BE2C (cell line): Measurements from ENCODE around the gene ADAD2.

Source experiments
- DNase-seq: peaks from one replicate; pipeline ENCODE4 v3.0.0-alpha.2; 2020
- H3K27me3 ChIP-seq: fragments of 250-450 bp; sonication (Bioruptor Pico); 2 replicates; pipeline ENCODE4 v1.5.1; 2020; ENCODE audit warnings: mild to moderate bottlenecking
- H3K36me3 ChIP-seq: fragments of 250-450 bp; sonication (Bioruptor Pico); 2 replicates; pipeline ENCODE4 v1.5.1; 2020; ENCODE audit warnings: mild to moderate bottlenecking
- H3K4me1 ChIP-seq: fragments of 250-450 bp; sonication (Bioruptor Pico); 2 replicates; pipeline ENCODE4 v1.5.1; 2020
- H3K4me3 ChIP-seq: 2 replicates; pipeline ENCODE4 v1.5.1; 2011; ENCODE audit warnings: low read depth, low read length
- H3K9me3 ChIP-seq: fragments of 250-450 bp; sonication (Bioruptor Pico); 2 replicates; pipeline ENCODE4 v1.5.1; 2020
- TF ChIP-seq, protein P1 (sequence below): IDR thresholded peaks from 2 replicates; pipeline ENCODE4 v1.5.1; 2012; ENCODE audit warnings: mild to moderate bottlenecking, low read depth, low read length

Gene ADAD2

DNA sequence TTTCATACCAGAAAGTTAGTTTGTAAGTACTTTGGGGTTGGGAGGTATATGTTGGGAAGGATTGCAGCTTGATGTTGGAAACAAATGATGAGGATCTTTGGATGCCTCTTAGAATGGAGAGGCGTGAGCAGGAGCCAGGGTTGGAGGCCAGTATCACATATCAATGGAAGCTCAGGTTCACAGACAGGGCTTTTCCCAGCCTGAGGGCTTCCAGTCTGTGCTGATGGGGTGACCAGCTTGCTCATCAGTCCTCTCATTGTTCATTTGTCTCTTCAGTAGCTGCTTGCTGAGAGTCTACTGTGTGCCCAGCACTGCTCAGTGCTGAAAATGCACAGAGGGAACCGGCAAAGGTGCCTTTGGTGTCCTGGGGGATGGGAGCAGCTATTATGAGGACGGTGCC, 40.0 kb upstream of the ADAD2 start:
- no peak overlapping the region for H3K4me3 ChIP-seq
- peaks cover 24% of the 10 kb centered on the region for H3K27me3 ChIP-seq
- TF ChIP-seq, protein P1, sequence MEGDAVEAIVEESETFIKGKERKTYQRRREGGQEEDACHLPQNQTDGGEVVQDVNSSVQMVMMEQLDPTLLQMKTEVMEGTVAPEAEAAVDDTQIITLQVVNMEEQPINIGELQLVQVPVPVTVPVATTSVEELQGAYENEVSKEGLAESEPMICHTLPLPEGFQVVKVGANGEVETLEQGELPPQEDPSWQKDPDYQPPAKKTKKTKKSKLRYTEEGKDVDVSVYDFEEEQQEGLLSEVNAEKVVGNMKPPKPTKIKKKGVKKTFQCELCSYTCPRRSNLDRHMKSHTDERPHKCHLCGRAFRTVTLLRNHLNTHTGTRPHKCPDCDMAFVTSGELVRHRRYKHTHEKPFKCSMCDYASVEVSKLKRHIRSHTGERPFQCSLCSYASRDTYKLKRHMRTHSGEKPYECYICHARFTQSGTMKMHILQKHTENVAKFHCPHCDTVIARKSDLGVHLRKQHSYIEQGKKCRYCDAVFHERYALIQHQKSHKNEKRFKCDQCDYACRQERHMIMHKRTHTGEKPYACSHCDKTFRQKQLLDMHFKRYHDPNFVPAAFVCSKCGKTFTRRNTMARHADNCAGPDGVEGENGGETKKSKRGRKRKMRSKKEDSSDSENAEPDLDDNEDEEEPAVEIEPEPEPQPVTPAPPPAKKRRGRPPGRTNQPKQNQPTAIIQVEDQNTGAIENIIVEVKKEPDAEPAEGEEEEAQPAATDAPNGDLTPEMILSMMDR = no peak
- no peak for DNase-seq
- H3K9me3 ChIP-seq = no peaks in the 10 kb centered on the region
- H3K4me1 ChIP-seq = no peaks in the 10 kb centered on the region
- no peaks in the 10 kb centered on the region for H3K36me3 ChIP-seq

DNA sequence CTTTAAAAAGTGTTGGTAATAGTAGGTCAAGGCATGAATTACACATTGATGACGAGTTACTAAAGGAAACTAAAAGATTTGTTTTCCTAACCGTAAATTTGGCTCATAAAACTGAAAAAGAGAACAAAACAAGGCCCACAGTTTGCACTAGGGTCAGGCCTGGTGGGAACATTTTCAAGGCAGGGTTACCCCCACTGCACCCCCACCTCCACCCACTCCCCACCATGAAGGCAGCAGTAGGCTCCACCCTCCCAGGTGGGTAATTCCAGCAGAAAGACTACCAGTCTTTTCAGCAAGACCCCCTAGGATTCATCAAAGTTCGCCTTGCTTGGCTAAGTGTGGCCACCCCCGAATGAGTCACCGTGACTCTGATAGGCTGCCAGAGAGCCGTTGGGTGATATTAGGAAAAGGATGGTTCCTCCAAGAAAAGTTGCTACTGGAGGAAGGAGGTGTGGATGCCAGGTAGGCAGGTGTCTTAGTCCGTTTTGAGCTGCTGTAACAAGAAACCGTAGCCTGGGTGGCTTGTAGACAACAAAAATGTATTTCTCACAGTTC, 37.2 kb upstream of the ADAD2 start:
- DNase-seq = no peak
- peaks cover 32% of the 10 kb centered on the region for H3K27me3 ChIP-seq
- TF ChIP-seq, protein P1 = no peak
- H3K4me3 ChIP-seq = no peak overlapping the region
- H3K9me3 ChIP-seq = no peaks in the 10 kb centered on the region
- H3K4me1 ChIP-seq = no peaks in the 10 kb centered on the region
- no peaks in the 10 kb centered on the region for H3K36me3 ChIP-seq

DNA sequence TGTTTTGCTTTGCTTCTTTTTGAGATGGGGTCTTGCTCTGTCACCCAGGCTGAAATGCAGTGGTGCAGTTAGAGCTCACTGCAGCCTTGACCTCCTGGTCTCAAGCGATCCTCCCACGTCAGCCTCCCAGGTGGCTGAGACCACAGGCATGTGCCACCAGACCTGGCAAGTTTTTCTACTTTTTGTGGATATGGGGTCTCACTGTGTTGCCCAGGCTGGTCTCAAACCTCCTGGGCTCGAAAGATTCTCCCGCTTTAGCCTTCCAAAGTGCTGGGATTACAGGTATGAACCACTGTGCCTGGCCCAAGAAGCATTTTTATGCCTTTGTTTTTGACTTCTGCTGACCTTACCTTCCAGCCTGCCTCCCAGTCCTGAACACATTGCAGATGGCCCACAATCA, 35.7 kb upstream of the ADAD2 start:
- no peaks in the 10 kb centered on the region for H3K36me3 ChIP-seq
- H3K27me3 ChIP-seq = peaks cover 41% of the 10 kb centered on the region
- H3K4me1 ChIP-seq = no peaks in the 10 kb centered on the region
- no peak for DNase-seq
- TF ChIP-seq, protein P1 = no peak
- no peaks in the 10 kb centered on the region for H3K9me3 ChIP-seq
- no peak overlapping the region for H3K4me3 ChIP-seq

DNA sequence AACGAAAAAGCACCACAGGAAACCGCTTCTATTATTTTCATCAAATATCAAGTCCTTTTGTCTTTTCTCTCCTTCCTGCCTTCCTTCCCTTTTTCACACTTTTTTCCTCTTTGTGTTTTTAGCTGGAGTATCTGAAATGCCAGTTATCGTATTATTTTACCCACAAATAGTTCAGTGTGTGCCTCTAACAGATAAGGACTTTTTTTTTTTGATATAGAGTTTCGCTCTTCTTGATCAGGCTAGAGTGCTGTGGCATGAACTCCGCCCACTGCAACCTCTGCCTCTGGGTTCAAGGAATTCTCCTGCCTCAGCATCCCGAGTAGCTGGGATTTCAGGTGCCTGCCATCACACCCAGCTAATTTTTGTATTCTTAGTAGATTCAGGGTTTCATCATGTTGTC, 35.2 kb upstream of the ADAD2 start:
- TF ChIP-seq, protein P1 = no peak
- peaks cover 46% of the 10 kb centered on the region for H3K27me3 ChIP-seq
- no peak for DNase-seq

DNA sequence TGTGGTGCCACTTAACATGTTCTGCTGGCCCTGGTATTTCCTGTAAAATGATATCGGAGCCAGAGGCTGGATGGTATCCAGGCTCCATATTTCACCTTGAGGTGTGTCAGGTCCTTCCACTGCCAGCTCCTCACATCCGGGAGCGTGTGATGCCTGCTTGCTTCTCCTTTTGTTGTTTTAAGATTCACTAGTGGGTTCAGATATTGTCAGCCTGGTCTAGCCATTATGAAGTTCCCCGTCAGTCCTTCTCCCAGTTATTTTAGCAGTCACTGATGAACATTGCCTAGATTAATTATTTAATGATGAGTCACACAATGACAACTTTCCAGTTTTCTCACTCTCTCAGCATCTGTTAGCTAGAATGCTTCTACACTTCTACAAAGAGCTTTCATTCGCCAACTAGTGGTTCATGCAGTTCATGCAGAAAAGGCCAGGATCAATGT, 34.6 kb upstream of the ADAD2 start:
- H3K4me1 ChIP-seq = no peaks in the 10 kb centered on the region
- H3K27me3 ChIP-seq = peaks cover 51% of the 10 kb centered on the region
- no peak overlapping the region for H3K4me3 ChIP-seq
- DNase-seq = no peak
- H3K9me3 ChIP-seq = no peaks in the 10 kb centered on the region
- TF ChIP-seq, protein P1 = no peak
- no peaks in the 10 kb centered on the region for H3K36me3 ChIP-seq

More for the DNA sequence above, 35.2 kb upstream of the ADAD2 start:
- Histone ChIP-seq H3K36me3 (no peaks in the 10 kb centered on the region), H3K4me1 (no peaks in the 10 kb centered on the region), H3K9me3 (no peaks in the 10 kb centered on the region), H3K4me3 (no peak overlapping the region)

DNA sequence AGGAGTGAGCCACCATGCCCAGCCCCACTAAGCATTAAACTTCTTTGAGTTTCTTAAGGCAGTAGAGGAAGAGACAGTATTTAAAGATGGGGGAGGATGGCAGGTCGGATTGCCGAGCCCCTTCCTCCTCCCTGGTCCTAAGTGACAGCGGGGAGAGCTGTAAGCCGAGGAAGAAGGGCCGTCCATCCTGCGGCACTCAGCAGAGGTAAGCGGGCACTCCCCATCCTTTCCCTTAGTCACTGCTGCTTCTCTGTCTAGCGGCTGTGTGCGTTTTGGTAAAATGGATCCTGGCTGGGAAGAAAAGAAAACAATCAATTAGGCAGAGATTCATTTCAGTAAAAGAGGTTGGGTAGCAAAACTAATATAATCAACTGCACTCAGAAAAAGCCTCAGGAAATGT, 31.9 kb upstream of the ADAD2 start:
- peaks cover 66% of the 10 kb centered on the region for H3K27me3 ChIP-seq
- H3K4me1 ChIP-seq = no peaks in the 10 kb centered on the region
- H3K4me3 ChIP-seq = peak overlapping the region; percentile 19; the same call in 1 of the 2 replicates
- no peak for DNase-seq
- H3K9me3 ChIP-seq = no peaks in the 10 kb centered on the region
- TF ChIP-seq, protein P1 = no peak
- H3K36me3 ChIP-seq = no peaks in the 10 kb centered on the region
